Endodermal cell (in vitro differentiated cells): Measurements from ENCODE around the gene COL4A6. TPM values are rescaled to one million over a fixed set of nuclear protein-coding genes. Genes with fewer than 3 reads are reported as not detected.

Source experiments
- DNase-seq: peaks from one replicate; pipeline ENCODE4 v3.0.0-alpha.2; 2017
- H3K27ac ChIP-seq: 2 replicates; pipeline ENCODE4 v1.5.1; 2013; ENCODE audit warnings: mild to moderate bottlenecking, low read depth, low read length, moderate library complexity
- H3K27me3 ChIP-seq: 2 replicates; pipeline ENCODE4 v1.6.1; 2013; ENCODE audit warnings: mild to moderate bottlenecking, low read length, moderate library complexity; ENCODE audit not compliant: insufficient read depth, control insufficient read depth, poor library complexity, severe bottlenecking
- H3K36me3 ChIP-seq: 2 replicates; pipeline ENCODE4 v1.7.0; 2013; ENCODE audit warnings: mild to moderate bottlenecking, low read length, moderate library complexity; ENCODE audit not compliant: control insufficient read depth, insufficient read depth
- H3K4me1 ChIP-seq: one replicate; pipeline ENCODE4 v1.7.0; 2013; ENCODE audit warnings: low read length; ENCODE audit not compliant: control insufficient read depth, insufficient read depth
- H3K4me3 ChIP-seq: 2 replicates; pipeline ENCODE4 v1.5.1; 2013; ENCODE audit warnings: mild to moderate bottlenecking, low read length, moderate library complexity
- H3K9ac ChIP-seq: 2 replicates; pipeline ENCODE4 v1.6.1; 2013; ENCODE audit warnings: mild to moderate bottlenecking, low read length, moderate library complexity; ENCODE audit not compliant: poor library complexity, severe bottlenecking; ENCODE audit errors: extremely low read depth
- H3K9me3 ChIP-seq: 2 replicates; pipeline ENCODE4 v1.6.1; 2013; ENCODE audit warnings: mild to moderate bottlenecking, low read length, moderate library complexity; ENCODE audit not compliant: control insufficient read depth
- H3K27ac Mint-ChIP-seq: 2 replicates; pipeline ENCODE4 v1.8.0; 2020; ENCODE audit warnings: mixed read lengths
- H3K27me3 Mint-ChIP-seq: 2 replicates; pipeline ENCODE4 v1.8.0; 2021; ENCODE audit warnings: mild to moderate bottlenecking, mixed read lengths; ENCODE audit not compliant: insufficient read depth
- H3K36me3 Mint-ChIP-seq: 2 replicates; pipeline ENCODE4 v1.8.0; 2020; ENCODE audit warnings: low read depth, mixed read lengths
- H3K4me1 Mint-ChIP-seq: 2 replicates; pipeline ENCODE4 v1.8.0; 2020; ENCODE audit warnings: mixed read lengths
- H3K4me3 Mint-ChIP-seq: 2 replicates; pipeline ENCODE4 v1.8.0; 2020; ENCODE audit warnings: mild to moderate bottlenecking, moderate library complexity, mixed read lengths
- H3K9me3 Mint-ChIP-seq: 2 replicates; pipeline ENCODE4 v1.8.0; 2020; ENCODE audit warnings: mild to moderate bottlenecking, mixed read lengths
- CTCF ChIP-seq: fragments of 200-600 bp; sonication (generic); conservative IDR thresholded peaks from 2 replicates; pipeline ENCODE4 v1.5.0; 2021; ENCODE audit warnings: antibody characterized with exemption, mild to moderate bottlenecking
- WGBS, 2 experiments: methylation state at CpG; one replicate each; pipeline versions ENCODE4 v1.1.5 to v1.1.7; 2013; ENCODE audit warnings: missing lambda C conversion rate in 2 of 2, mixed read lengths in 1 of 2; ENCODE audit not compliant: insufficient coverage in 1 of 2, insufficient read length in 1 of 2; 5-methylcytosine and 5-hydroxymethylcytosine counted together
- total RNA-seq, 2 donors: library from RNA; stranded (reverse); fragmentation: NEBNext Ultra II Directional in 1 of 2; extraction: Animal tissue kit (Norgen Biotek cat#: 25700) in 1 of 2; gene quantifications; 2 replicates in 1 of 2; 3 replicates in 1 of 2; pipeline ENCODE4 v1.2.1, GENCODE V29; 2021

The COL4A6 gene
- total RNA-seq, 2 donors from 2014 or later = 205 to 338 TPM

DNA sequence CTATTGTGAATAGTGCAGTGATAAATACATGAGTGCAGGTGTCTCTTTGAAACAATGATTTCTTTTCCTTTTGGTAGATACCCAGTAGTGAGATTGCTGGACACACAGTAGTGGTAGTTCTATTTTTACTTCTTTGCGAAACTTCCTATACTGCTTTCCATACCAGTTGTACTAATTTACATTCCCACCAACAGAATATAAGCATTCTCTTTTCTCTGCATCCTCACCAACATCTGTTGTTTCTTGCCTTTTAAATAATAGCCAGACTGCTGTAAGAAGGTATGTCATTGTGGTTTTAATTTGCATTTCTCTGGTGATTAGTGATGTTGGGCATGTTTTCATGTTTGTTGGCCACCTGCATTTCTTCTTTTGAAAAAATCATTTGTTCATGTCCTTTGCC lies 105.9 kb downstream of the COL4A6 start:
- WGBS, 2 experiments = 100% methylated on average over 1 of the region's 1 CpG; no CpG with 5 or more reads in 1 of the 2 experiments
- no peaks in the 10 kb centered on the region for H3K36me3 ChIP-seq
- no peak overlapping the region for H3K9ac ChIP-seq
- TF ChIP-seq CTCF = no peak
- H3K9me3 ChIP-seq = no peaks in the 10 kb centered on the region
- no peaks in the 10 kb centered on the region for H3K27me3 ChIP-seq
- Mint-ChIP-seq H3K4me1 (no peaks in the 10 kb centered on the region), H3K4me3 (no peak overlapping the region), H3K27me3 (no peaks in the 10 kb centered on the region), H3K9me3 (no peaks in the 10 kb centered on the region), H3K27ac (no peak overlapping the region), H3K36me3 (peaks cover 28% of the 10 kb centered on the region)
- no peak for DNase-seq
- no peak overlapping the region for H3K27ac ChIP-seq
- H3K4me3 ChIP-seq = no peak overlapping the region
- H3K4me1 ChIP-seq = no peaks in the 10 kb centered on the region

DNA sequence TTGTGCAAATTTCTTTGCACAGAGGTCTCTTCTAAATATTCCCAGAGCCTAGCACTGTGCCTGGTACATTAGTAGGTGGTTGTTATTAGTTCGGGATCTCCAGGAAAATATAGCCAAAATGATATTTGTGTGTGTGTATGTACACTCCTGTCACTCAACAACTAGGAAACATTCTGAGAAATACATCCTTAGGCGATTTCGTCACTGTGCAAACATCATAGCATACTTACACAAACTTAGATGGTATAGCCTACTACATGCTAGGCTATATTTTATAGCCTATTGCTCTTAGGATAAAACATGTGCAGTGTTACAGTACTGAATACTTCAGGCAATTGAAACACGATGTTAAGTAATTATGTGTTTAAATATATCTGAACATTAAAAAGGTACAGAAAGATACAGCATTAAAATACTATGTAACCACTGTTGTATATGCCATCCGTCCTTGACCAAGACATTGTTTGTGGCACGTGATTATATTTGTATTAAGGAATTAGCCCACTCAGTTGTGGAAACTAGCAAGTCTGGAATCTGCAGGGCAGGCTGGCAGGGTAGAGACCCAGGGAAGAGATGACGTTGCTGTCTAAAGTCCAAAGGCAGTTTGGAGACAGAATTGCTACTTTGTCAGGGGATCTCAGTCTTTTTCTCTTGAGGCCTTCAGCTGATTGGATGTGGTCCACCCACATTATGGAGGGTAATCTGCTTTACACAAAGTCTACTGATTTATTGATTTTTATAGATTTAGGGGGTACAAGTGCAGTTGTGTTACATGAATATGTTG lies 106.9 kb downstream of the COL4A6 start:
- Mint-ChIP-seq H3K9me3 (no peaks in the 10 kb centered on the region), H3K4me1 (peaks cover under 1% of the 10 kb centered on the region), H3K27me3 (no peaks in the 10 kb centered on the region), H3K4me3 (no peak overlapping the region), H3K27ac (no peak overlapping the region), H3K36me3 (peaks cover 23% of the 10 kb centered on the region)
- H3K4me3 ChIP-seq = no peak overlapping the region
- no peaks in the 10 kb centered on the region for H3K9me3 ChIP-seq
- H3K27me3 ChIP-seq = no peaks in the 10 kb centered on the region
- WGBS, 2 experiments = 96% methylated on average over 5 of the region's 7 CpGs; no CpG with 5 or more reads in 1 of the 2 experiments
- no peaks in the 10 kb centered on the region for H3K36me3 ChIP-seq
- H3K27ac ChIP-seq = no peak overlapping the region
- TF ChIP-seq CTCF = no peak
- no peak for DNase-seq
- no peaks in the 10 kb centered on the region for H3K4me1 ChIP-seq
- no peak overlapping the region for H3K9ac ChIP-seq

- no peaks in the 10 kb centered on the region for H3K9me3 ChIP-seq
- no peak for DNase-seq
- Mint-ChIP-seq H3K27me3 (no peaks in the 10 kb centered on the region), H3K4me1 (peaks cover 27% of the 10 kb centered on the region), H3K4me3 (no peak overlapping the region), H3K9me3 (no peaks in the 10 kb centered on the region), H3K36me3 (peaks cover 13% of the 10 kb centered on the region), H3K27ac (no peak overlapping the region)
- 83 to 94% methylated on average over 2 to 5 of the region's 5 CpGs for WGBS, 2 experiments
- TF ChIP-seq CTCF = no peak
- no peaks in the 10 kb centered on the region for H3K4me1 ChIP-seq
- H3K36me3 ChIP-seq = no peaks in the 10 kb centered on the region
- no peak overlapping the region for H3K9ac ChIP-seq
- no peak overlapping the region for H3K27ac ChIP-seq
- H3K4me3 ChIP-seq = no peak overlapping the region
- no peaks in the 10 kb centered on the region for H3K27me3 ChIP-seq
These were observed 114.5 kb downstream of the COL4A6 start for GRCh38 chrX:108323751-108324150.
